ENCODE results near the gene CIART.

GRCh38 chr1:150235852-150236613, 46.3 kb upstream of the CIART start, which contains the start of gene ANP32E:
- no peak; the same call in 1 of the 2 replicates for TF ChIP-seq CTCF (conservative IDR thresholded peaks at IDR 0.05; ENCODE audit: low read depth, low read length)
- TF ChIP-seq EZH2 (IDR thresholded peaks at IDR 0.05; ENCODE audit: low read length, unreplicated experiment) = no peak
- TF ChIP-seq EZH2phosphoT487 (IDR thresholded peaks at IDR 0.05; ENCODE audit: borderline replicate concordance, low read length) = no peak
